C4-2B (cell line): Measurements from ENCODE around the gene PLA2G1B.

ENCODE experiments used
- H3K27ac ChIP-seq: fragments of 450-650 bp; 2 replicates; pipeline ENCODE4 v1.5.1; 2017
- CTCF ChIP-seq: fragments of 450-650 bp; conservative IDR thresholded peaks from 2 replicates; pipeline ENCODE4 v1.5.1; 2017; ENCODE audit warnings: mild to moderate bottlenecking
- ZFX ChIP-seq: fragments of 450-650 bp; IDR thresholded peaks from 2 replicates; pipeline ENCODE4 v1.6.1; 2017

The PLA2G1B gene

GRCh38 chr12:120365675-120366340 is 38.2 kb upstream of the PLA2G1B start:
- no peak for TF ChIP-seq CTCF
- no peak for TF ChIP-seq ZFX
- no peak overlapping the region for H3K27ac ChIP-seq

GRCh38 chr12:120364487-120364886 is 36.9 kb upstream of the PLA2G1B start:
- no peak overlapping the region for H3K27ac ChIP-seq
- TF ChIP-seq CTCF: no peak
- no peak for TF ChIP-seq ZFX

GRCh38 chr12:120363274-120363855 is 35.8 kb upstream of the PLA2G1B start:
- TF ChIP-seq ZFX: no peak
- no peak for TF ChIP-seq CTCF
- no peak overlapping the region for H3K27ac ChIP-seq

- H3K27ac ChIP-seq: no peak overlapping the region
- no peak for TF ChIP-seq ZFX
- TF ChIP-seq CTCF: no peak
Measured at GRCh38 chr12:120362516-120363273, 35.1 kb upstream of the PLA2G1B start.

- no peak overlapping the region for H3K27ac ChIP-seq
- no peak for TF ChIP-seq ZFX
- TF ChIP-seq CTCF: no peak
Measured at GRCh38 chr12:120361506-120362208, 34.1 kb upstream of the PLA2G1B start.

- H3K27ac ChIP-seq: no peak overlapping the region
- TF ChIP-seq ZFX: no peak
- TF ChIP-seq CTCF: no peak
Measured at GRCh38 chr12:120359128-120359527, 31.5 kb upstream of the PLA2G1B start.
